GM18517 (cell line): Measurements from ENCODE around the gene ZNF358.
A peak's percentile ranks its signal among the peaks of the same experiment; 100 is the strongest.

Source experiments
- ATAC-seq: cut with Tn5 transposase; IDR thresholded peaks from one replicate; pipeline ENCODE4 v1.9.1; 2021; ENCODE audit warnings: mild to moderate bottlenecking, moderate library complexity; ENCODE audit not compliant: unreplicated experiment

ZNF358 gene

GRCh38 chr19:7519361-7520130 lies 3.6 kb downstream of the ZNF358 start:
- no peak for ATAC-seq

GRCh38 chr19:7520131-7521051 lies 4.5 kb downstream of the ZNF358 start:
- no peak for ATAC-seq

GRCh38 chr19:7521551-7522071 lies 5.7 kb downstream of the ZNF358 start:
- no peak for ATAC-seq

DNA sequence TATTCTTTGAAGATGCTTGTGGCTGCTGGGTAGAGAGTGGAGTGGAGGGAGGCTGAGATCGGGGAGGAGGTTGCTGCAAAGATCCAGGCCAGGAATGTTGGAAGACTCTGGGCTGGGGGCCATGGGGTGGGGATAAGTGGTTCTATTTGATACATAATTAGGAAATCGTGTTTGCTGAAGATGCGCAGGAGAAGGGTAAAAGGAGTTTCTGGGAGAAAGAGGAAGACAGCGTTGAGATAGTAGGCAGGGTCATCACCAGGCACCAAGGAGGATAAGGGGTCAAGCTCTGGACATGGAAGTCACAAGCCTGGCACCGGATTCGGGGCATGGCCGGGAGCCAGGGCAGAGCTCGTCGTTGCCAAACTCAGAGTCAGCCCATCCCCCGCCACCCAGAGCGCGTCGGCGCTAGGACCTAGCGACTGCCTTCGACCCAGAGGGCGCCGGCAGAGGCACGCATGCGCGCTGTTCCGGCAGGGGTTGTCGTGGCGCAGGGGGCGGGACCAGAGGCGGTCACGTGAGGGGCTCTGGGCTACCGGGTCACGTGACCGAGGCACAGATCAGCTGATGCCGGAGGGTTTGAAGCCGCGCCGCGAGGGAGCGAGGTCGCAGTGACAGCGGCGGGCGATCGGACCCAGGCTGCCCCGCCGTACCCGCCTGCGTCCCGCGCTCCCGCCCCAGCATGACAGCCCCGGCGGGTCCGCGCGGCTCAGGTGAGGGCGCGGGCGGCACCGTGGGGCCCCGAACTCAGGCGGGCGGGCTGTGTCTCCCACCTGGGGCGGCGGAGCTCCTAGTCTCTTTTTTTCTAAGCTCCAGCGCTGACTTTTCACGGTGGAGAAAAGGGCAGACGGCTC lies 6.4 kb downstream of the ZNF358 start, which contains the start of gene MCOLN1:
TSS of gene MCOLN1 (plus strand) at position 553 of the 851 bp plus-strand sequence. CDS start at position 680, 127 bp downstream.
- ATAC-seq = peak; percentile 86

- ATAC-seq = no peak
Observed at GRCh38 chr19:7522923-7523667, 7.2 kb downstream of the ZNF358 start.

DNA sequence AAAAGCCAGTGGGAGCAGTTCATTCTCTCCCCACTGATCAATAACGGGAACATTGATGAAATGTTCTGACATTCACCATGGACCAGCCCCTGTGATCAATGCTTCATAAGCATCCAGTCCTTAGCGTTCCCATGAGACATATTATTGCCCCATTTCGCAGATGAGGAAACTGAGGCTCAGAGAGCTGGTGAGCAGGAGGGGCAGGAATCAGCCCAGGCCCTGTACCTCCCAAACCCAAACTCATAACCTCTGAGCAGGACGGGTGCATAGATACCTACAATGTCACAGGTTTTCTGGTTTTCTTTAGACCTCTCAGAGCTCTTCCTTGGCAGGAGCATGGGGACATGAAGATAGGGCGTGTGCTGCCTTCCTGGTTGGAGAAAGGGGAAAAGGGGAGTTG lies 8.6 kb downstream of the ZNF358 start:
- no peak for ATAC-seq

DNA sequence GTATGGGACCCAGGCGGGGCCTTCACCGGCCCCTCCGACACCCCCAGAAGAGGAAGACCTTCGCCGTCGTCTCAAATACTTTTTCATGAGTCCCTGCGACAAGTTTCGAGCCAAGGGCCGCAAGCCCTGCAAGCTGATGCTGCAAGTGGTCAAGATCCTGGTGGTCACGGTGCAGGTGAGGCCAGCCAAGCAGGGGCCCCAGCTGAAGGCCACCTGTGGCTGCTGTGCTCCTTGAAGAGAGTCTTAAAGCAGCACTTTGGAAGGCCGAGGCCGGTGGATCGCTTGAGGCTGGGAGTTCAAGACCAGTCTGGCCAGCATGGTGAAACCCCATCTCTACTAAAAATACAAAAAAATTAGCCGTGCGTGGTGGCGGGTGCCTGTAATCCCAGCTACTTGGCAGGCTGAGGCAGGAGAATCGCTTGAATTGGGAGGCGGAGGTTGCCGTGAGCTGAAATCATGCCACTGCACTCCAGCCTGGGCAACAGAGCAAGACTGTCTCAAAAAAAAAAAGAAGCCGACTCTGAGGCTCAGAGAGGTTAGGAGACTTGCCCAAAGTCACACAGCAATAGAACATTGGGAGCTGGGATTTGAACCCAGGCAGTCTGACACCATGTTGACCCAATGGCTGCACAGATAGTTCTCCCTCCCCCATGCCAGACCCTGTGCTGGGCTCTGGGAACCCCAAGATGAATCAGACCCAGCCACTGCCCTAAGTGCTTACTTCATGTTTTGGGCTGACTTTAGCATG lies 9.3 kb downstream of the ZNF358 start:
- no peak for ATAC-seq

- ATAC-seq = no peak
Observed at GRCh38 chr19:7526059-7526929, 10.4 kb downstream of the ZNF358 start.

- ATAC-seq = no peak
Observed at GRCh38 chr19:7527516-7528191, 11.8 kb downstream of the ZNF358 start.

DNA sequence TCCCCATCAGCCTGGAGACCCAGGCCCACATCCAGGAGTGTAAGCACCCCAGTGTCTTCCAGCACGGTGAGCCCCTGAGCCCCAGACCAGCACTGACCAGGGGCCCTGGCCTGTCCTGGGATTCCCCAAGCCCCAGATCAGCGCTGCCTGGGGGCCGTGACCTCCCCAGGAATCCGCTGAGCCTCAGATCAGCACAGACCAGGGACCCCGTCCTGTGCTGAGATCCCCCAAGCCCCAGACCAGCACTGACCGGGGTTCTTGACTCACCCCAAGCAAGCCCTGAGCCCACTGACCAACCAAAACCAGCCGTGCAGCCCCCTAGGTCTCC lies 12.3 kb downstream of the ZNF358 start:
- ATAC-seq = no peak

DNA sequence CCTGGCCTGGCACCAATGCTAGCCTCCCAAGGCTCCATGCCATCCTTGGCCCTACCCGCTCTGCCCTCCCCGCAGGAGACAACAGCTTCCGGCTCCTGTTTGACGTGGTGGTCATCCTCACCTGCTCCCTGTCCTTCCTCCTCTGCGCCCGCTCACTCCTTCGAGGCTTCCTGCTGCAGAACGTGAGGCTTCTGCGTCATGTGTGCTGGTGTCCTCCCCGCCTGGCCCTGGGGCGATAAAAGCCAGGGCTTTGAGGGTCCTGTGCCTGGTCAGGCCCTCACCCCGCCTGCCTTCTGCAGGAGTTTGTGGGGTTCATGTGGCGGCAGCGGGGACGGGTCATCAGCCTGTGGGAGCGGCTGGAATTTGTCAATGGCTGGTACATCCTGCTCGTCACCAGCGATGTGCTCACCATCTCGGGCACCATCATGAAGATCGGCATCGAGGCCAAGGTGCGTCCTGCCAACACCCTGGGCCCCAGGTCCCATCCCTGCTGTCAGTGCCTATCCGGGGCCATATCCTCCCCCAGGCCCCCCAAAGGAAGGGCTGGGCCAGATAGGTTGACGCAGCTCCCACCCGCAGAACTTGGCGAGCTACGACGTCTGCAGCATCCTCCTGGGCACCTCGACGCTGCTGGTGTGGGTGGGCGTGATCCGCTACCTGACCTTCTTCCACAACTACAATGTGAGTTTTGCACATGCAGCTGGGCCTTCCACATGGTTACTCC lies 12.8 kb downstream of the ZNF358 start:
- ATAC-seq = no peak

DNA sequence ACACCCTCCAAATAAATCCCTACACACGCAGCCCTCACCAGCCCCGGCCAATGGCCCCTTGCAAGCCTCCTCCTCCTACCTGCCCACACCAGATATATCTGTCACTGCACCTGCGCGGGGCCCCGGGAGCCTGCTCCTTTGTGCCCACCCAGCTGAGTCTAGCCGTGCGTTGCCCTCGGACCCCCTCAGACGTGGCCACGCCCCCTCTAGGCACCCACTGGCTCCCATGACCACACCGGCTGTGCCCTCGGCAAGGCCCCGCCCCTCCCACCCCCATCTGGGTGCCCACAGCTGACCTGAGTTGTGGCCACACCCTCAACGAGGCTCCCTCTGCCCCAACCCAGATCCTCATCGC lies 13.3 kb downstream of the ZNF358 start:
- no peak for ATAC-seq

- ATAC-seq = no peak
Observed at GRCh38 chr19:7529610-7530490, 13.9 kb downstream of the ZNF358 start.

DNA sequence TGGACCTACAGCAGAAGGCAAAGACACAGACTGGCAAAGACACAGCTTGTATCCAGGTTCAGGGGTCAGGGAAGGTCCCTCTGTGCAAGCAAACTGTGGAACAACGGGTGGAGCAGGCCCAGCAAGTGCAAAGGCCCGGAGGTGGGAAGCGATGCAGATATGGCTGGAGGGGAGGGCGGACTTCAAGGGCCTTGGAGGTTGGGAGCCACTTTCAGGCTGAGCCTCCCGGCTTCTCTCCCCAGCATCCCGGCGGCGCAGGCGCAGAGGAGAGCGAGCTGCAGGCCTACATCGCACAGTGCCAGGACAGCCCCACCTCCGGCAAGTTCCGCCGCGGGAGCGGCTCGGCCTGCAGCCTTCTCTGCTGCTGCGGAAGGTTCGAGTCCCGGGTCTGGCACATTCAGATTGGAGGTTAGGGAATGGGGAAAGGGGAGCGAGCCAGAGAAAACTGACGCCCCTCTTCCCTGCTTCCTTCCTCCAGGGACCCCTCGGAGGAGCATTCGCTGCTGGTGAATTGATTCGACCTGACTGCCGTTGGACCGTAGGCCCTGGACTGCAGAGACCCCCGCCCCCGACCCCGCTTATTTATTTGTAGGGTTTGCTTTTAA lies 17.5 kb downstream of the ZNF358 start:
- ATAC-seq = no peak

DNA sequence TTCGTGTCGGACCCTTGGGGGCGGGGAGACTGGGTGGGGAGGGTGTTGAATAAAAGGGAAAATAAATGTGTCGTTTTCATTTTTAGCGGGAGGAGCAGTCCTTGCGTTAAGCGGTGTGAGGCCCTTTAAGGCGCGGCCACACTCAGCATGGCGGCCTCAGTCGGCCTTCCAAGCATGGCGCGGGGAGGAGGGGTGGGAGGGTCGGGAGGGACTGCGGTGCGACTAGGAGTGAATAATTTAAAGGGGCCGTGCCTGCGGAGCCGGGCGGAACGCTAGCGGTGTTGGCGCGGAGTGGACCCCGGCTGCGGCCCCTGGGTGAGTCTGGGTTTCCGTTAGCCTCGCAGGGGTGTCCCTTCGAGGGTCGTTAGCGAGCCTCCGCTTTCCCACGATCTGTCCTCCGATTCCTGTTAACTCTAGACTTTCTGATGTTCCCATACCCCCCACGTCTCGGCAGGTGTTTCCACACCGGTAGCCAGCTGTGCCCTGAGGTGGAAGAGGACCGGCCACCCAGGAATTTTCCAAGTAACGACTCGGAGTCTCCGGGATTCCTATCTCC lies 18.1 kb downstream of the ZNF358 start:
- ATAC-seq = no peak
